Natural killer cell (primary cell): Measurements from ENCODE around the gene DNAH6. TPM values are rescaled to one million over a fixed set of nuclear protein-coding genes. Genes with fewer than 3 reads are reported as not detected.

Experiments
- ATAC-seq, 3 donors: fragments of 150-1000 bp in 2 of 3; fragments of 200-7000 bp in 1 of 3; cut with Tn5 transposase; 1 replicate in 1 of 3; 2 replicates in 2 of 3; pipeline ENCODE4 v1.10.0; 2021; ENCODE audit warnings: mild to moderate bottlenecking in 2 of 3, moderate library complexity in 2 of 3
- DNase-seq, 2 donors: peaks; one replicate each; pipeline versions ENCODE4 v3.0.0 to v3.0.0-alpha.2; 2013 to 2021; ENCODE audit warnings: mixed read lengths in 1 of 2
- H3K27ac ChIP-seq: one replicate; pipeline ENCODE4 v1.5.1; 2013; ENCODE audit warnings: mild to moderate bottlenecking, low read length
- H3K27me3 ChIP-seq: one replicate; pipeline ENCODE4 v1.6.1; 2013; ENCODE audit warnings: low read length; ENCODE audit not compliant: control insufficient read depth, insufficient read depth
- H3K36me3 ChIP-seq: one replicate; pipeline ENCODE4 v1.6.1; 2013; ENCODE audit warnings: low read length; ENCODE audit not compliant: control insufficient read depth, insufficient read depth
- H3K4me1 ChIP-seq: one replicate; pipeline ENCODE4 v1.6.1; 2013; ENCODE audit warnings: low read length; ENCODE audit not compliant: control insufficient read depth, insufficient read depth
- H3K4me3 ChIP-seq: one replicate; pipeline ENCODE4 v1.5.1; 2013; ENCODE audit warnings: low read length
- H3K9me3 ChIP-seq: one replicate; pipeline ENCODE4 v1.6.1; 2013; ENCODE audit warnings: low read length; ENCODE audit not compliant: control insufficient read depth, insufficient read depth
- H3K27ac Mint-ChIP-seq, 2 donors: one replicate each; pipeline ENCODE4 v1.8.0; 2022; ENCODE audit warnings: mild to moderate bottlenecking in 2 of 2, mixed read lengths in 2 of 2, moderate library complexity in 1 of 2
- H3K27me3 Mint-ChIP-seq, 2 donors: one replicate each; pipeline ENCODE4 v1.8.0; 2022; ENCODE audit warnings: low read depth in 2 of 2, mixed read lengths in 2 of 2
- H3K36me3 Mint-ChIP-seq: one replicate; pipeline ENCODE4 v1.8.0; 2022; ENCODE audit warnings: mixed read lengths
- H3K4me1 Mint-ChIP-seq, 2 donors: one replicate each; pipeline ENCODE4 v1.8.0; 2022; ENCODE audit warnings: mixed read lengths in 2 of 2
- H3K4me3 Mint-ChIP-seq: one replicate; pipeline ENCODE4 v1.8.0; 2022; ENCODE audit warnings: mild to moderate bottlenecking, moderate library complexity, mixed read lengths
- H3K9me3 Mint-ChIP-seq, 2 donors: one replicate each; pipeline ENCODE4 v1.8.0; 2022; ENCODE audit warnings: mixed read lengths in 2 of 2
- CTCF ChIP-seq: fragments of 200-600 bp; IDR thresholded peaks from one replicate; pipeline ENCODE4 v1.8.0; 2022; ENCODE audit warnings: antibody characterized with exemption
- WGBS: methylation state at CpG from one replicate; pipeline ENCODE4 v1.1.7; 2013; ENCODE audit warnings: missing lambda C conversion rate; ENCODE audit not compliant: insufficient coverage; 5-methylcytosine and 5-hydroxymethylcytosine counted together
- intact Hi-C: fragments of 100-400 bp; cut with micrococcal nuclease; formaldehyde crosslinking; loops from one replicate; pipeline ENCODE4 v1.14.2; 2022
- total RNA-seq, 4 donors: library from RNA; stranded (reverse); fragments of 120-200 nt in 1 of 4; gene quantifications; one replicate each; pipeline versions ENCODE4 v1.2.3 to v1.2.4, GENCODE V29; 2013 to 2022

The DNAH6 gene
- total RNA-seq, 3 donors from 2014 or later (not counting 1 experiment from before 2014, with no cell fraction given): 0.05 to 0.60 (median 0.32) TPM

GRCh38 chr2:84708442-84708841 is 192.1 kb downstream of the DNAH6 start:
- no peaks in the 10 kb centered on the region for H3K9me3 ChIP-seq
- no peak for TF ChIP-seq CTCF
- ATAC-seq (no peak), DNase-seq (no peak)
- Mint-ChIP-seq H3K4me1 (no peaks in the 10 kb centered on the region), H3K36me3 (no peaks in the 10 kb centered on the region), H3K27ac (no peak overlapping the region), H3K27me3 (no peaks in the 10 kb centered on the region), H3K4me3 (no peak overlapping the region), H3K9me3 (no peaks in the 10 kb centered on the region)
- no peaks in the 10 kb centered on the region for H3K4me1 ChIP-seq
- no peaks in the 10 kb centered on the region for H3K36me3 ChIP-seq
- intact Hi-C loops: no loop called here
- H3K27me3 ChIP-seq: no peaks in the 10 kb centered on the region
- H3K27ac ChIP-seq: no peak overlapping the region
- H3K4me3 ChIP-seq: no peak overlapping the region

- H3K4me1 Mint-ChIP-seq: no peaks in the 10 kb centered on the region
- Histone ChIP-seq H3K27ac (no peak overlapping the region), H3K27me3 (no peaks in the 10 kb centered on the region), H3K9me3 (no peaks in the 10 kb centered on the region), H3K36me3 (no peaks in the 10 kb centered on the region), H3K4me1 (no peaks in the 10 kb centered on the region), H3K4me3 (no peak overlapping the region)
- intact Hi-C loops: no loop called here
- no peaks in the 10 kb centered on the region for H3K27me3 Mint-ChIP-seq
- no peaks in the 10 kb centered on the region for H3K9me3 Mint-ChIP-seq
- no peak overlapping the region for H3K27ac Mint-ChIP-seq
- ATAC-seq (no peak), DNase-seq (no peak)
- no peaks in the 10 kb centered on the region for H3K36me3 Mint-ChIP-seq
- no peak overlapping the region for H3K4me3 Mint-ChIP-seq
- no peak for TF ChIP-seq CTCF
- WGBS: 82% methylated on average over 1 of the region's 1 CpG
Measured at GRCh38 chr2:84711651-84712050, 195.4 kb downstream of the DNAH6 start.

GRCh38 chr2:84713441-84713840 is 197.1 kb downstream of the DNAH6 start:
- no peak for TF ChIP-seq CTCF
- Histone ChIP-seq H3K4me1 (no peaks in the 10 kb centered on the region), H3K36me3 (no peaks in the 10 kb centered on the region), H3K9me3 (no peaks in the 10 kb centered on the region), H3K27me3 (no peaks in the 10 kb centered on the region), H3K27ac (no peak overlapping the region), H3K4me3 (no peak overlapping the region)
- no peak overlapping the region for H3K4me3 Mint-ChIP-seq
- no peaks in the 10 kb centered on the region for H3K9me3 Mint-ChIP-seq
- intact Hi-C loops: no loop called here
- ATAC-seq (no peak), DNase-seq (no peak)
- H3K4me1 Mint-ChIP-seq: no peaks in the 10 kb centered on the region
- H3K27ac Mint-ChIP-seq: no peak overlapping the region
- H3K27me3 Mint-ChIP-seq: no peaks in the 10 kb centered on the region
- no peaks in the 10 kb centered on the region for H3K36me3 Mint-ChIP-seq
- WGBS: 100% methylated on average over 3 of the region's 3 CpGs

- Mint-ChIP-seq H3K27me3 (no peaks in the 10 kb centered on the region), H3K36me3 (no peaks in the 10 kb centered on the region), H3K9me3 (no peaks in the 10 kb centered on the region), H3K4me3 (no peak overlapping the region), H3K4me1 (no peaks in the 10 kb centered on the region), H3K27ac (no peak overlapping the region)
- Histone ChIP-seq H3K4me1 (no peaks in the 10 kb centered on the region), H3K36me3 (no peaks in the 10 kb centered on the region), H3K4me3 (no peak overlapping the region), H3K9me3 (no peaks in the 10 kb centered on the region), H3K27ac (no peak overlapping the region), H3K27me3 (no peaks in the 10 kb centered on the region)
- no peak for TF ChIP-seq CTCF
- intact Hi-C loops: no loop called here
- 68% methylated on average over 2 of the region's 2 CpGs for WGBS
- no peak for DNase-seq
- ATAC-seq: no peak
Measured at GRCh38 chr2:84716564-84716963, 200.3 kb downstream of the DNAH6 start.
